OCI-LY3 (cell line): ENCODE data around the gene SMIM43.

Experiments
- H2AFZ ChIP-seq: fragments of 200-600, 300-600 bp; shearing (Covaris generic); 2 replicates; pipeline ENCODE4 v1.6.0; 2014; ENCODE audit warnings: antibody characterized with exemption, low read depth, low read length
- H3K27ac ChIP-seq: fragments of 200-600, 300-600 bp; sonication (generic); 2 replicates; pipeline ENCODE4 v1.5.1; 2014; ENCODE audit warnings: mild to moderate bottlenecking, low read length, moderate library complexity, mixed read lengths
- H3K27me3 ChIP-seq: fragments of 200-600, 300-600 bp; sonication (generic); 2 replicates; pipeline ENCODE4 v1.6.1; 2014; ENCODE audit warnings: low read depth, low read length, mixed read lengths
- H3K36me3 ChIP-seq: fragments of 200-600, 300-600 bp; sonication (generic); replicated peaks from 2 replicates; pipeline ENCODE3; 2014; ENCODE audit warnings: low read depth, low read length, mixed read lengths
- H3K4me1 ChIP-seq: fragments of 300-600, 200-600 bp; sonication (generic); 2 replicates; pipeline ENCODE4 v1.6.1; 2014; ENCODE audit warnings: low read length, mixed read lengths
- H3K4me2 ChIP-seq: fragments of 200-600, 300-600 bp; sonication (generic); 2 replicates; pipeline ENCODE4 v1.6.1; 2014; ENCODE audit warnings: low read length, mixed read lengths
- H3K4me3 ChIP-seq: fragments of 300-600, 200-600 bp; sonication (generic); 2 replicates; pipeline ENCODE4 v1.5.1; 2014; ENCODE audit warnings: antibody characterized with exemption, mild to moderate bottlenecking, low read length, moderate library complexity
- H3K79me2 ChIP-seq: fragments of 300-600, 200-600 bp; shearing (Covaris generic); 2 replicates; pipeline ENCODE4 v1.6.1; 2014; ENCODE audit warnings: mild to moderate bottlenecking, low read length, mixed read lengths
- H3K9ac ChIP-seq: fragments of 300-600, 200-600 bp; shearing (Covaris generic); 2 replicates; pipeline ENCODE4 v1.6.0; 2014; ENCODE audit warnings: mild to moderate bottlenecking, low read length, moderate library complexity
- H3K9me3 ChIP-seq: fragments of 200-600, 300-600 bp; shearing (Covaris generic); 2 replicates; pipeline ENCODE4 v1.6.1; 2014; ENCODE audit warnings: low read length, mixed read lengths; ENCODE audit not compliant: insufficient read depth
- H4K20me1 ChIP-seq: fragments of 200-600, 300-600 bp; sonication (generic); 2 replicates; pipeline ENCODE4 v1.6.1; 2016; ENCODE audit warnings: low read length, mixed read lengths; ENCODE audit not compliant: insufficient read depth
- EZH2phosphoT487 ChIP-seq: fragments of 200-600 bp; shearing (Covaris generic); IDR thresholded peaks from 2 replicates; pipeline ENCODE4 v1.6.1; 2018; ENCODE audit warnings: antibody characterized with exemption, mixed run types, low read depth
- TF ChIP-seq, protein P1 (sequence below): fragments of 200-600, 300-600 bp; sonication (generic); IDR thresholded peaks from 2 replicates; pipeline ENCODE4 v1.5.1; 2014; ENCODE audit warnings: antibody characterized with exemption, low read length, low read depth

Gene SMIM43

DNA sequence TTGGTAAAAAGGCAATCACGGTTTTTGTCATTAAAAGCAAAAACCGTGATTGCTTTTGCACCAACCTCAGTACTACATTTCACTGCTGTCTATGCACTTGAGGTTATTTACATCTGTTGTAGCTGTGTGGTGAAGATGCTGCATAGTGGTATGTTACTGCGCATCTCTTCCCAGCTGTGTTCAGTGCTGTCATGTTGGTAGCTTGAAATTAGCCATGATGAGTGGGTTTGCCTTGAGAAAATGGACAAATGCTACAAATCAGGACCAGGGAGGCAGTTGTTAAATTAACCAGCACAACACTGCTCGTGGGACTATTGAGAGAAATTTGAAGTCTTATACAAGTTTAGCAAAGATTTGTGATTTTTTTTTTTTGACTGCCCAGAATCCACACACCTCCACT lies 2.2 kb upstream of the SMIM43 start:
- Histone ChIP-seq H3K4me1 (no peaks in the 10 kb centered on the region), H3K9me3 (no peaks in the 10 kb centered on the region), H2AFZ (no peak overlapping the region), H3K4me2 (no peak overlapping the region), H3K9ac (no peak overlapping the region), H3K27ac (no peak overlapping the region), H4K20me1 (no peaks in the 10 kb centered on the region), H3K36me3 (no peaks in the 10 kb centered on the region), H3K27me3 (no peaks in the 10 kb centered on the region), H3K79me2 (no peaks in the 10 kb centered on the region), H3K4me3 (no peak overlapping the region)
- no peak for TF ChIP-seq EZH2phosphoT487
- TF ChIP-seq, protein P1, sequence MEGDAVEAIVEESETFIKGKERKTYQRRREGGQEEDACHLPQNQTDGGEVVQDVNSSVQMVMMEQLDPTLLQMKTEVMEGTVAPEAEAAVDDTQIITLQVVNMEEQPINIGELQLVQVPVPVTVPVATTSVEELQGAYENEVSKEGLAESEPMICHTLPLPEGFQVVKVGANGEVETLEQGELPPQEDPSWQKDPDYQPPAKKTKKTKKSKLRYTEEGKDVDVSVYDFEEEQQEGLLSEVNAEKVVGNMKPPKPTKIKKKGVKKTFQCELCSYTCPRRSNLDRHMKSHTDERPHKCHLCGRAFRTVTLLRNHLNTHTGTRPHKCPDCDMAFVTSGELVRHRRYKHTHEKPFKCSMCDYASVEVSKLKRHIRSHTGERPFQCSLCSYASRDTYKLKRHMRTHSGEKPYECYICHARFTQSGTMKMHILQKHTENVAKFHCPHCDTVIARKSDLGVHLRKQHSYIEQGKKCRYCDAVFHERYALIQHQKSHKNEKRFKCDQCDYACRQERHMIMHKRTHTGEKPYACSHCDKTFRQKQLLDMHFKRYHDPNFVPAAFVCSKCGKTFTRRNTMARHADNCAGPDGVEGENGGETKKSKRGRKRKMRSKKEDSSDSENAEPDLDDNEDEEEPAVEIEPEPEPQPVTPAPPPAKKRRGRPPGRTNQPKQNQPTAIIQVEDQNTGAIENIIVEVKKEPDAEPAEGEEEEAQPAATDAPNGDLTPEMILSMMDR, result no peak

DNA sequence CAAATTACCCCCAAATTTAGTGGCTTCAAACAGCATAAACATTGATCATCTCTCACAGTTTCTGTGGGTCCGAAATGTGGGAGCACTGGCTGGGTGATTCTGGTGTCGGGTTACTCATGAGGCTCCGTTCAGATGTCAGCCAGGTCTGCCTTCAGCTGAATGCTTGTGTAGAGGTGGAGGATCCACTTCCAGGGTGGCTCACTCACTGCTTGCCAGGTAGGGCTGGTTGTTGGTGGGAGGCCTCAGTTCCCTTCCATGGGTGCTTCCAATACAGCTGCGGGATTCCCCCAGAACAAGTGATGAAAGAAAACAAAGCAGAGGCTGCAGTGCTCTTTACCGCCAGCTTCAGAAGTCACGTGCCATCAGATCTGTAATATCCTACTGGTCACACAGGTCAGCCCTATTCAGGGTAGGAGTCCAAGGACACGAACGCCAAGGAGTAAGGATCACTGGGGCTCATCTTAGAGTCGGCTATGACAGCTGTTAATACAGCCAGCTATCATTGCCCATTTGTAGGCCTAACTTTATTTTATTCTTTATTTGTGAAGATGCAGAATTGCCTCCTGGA lies 1.1 kb upstream of the SMIM43 start:
- Histone ChIP-seq H3K27ac (no peak overlapping the region), H3K4me1 (no peaks in the 10 kb centered on the region), H3K79me2 (no peaks in the 10 kb centered on the region), H3K4me3 (no peak overlapping the region), H4K20me1 (no peaks in the 10 kb centered on the region), H3K9me3 (no peaks in the 10 kb centered on the region), H3K36me3 (no peaks in the 10 kb centered on the region), H3K27me3 (no peaks in the 10 kb centered on the region), H3K9ac (no peak overlapping the region), H2AFZ (no peak overlapping the region), H3K4me2 (no peak overlapping the region)
- TF ChIP-seq EZH2phosphoT487, result no peak
- TF ChIP-seq, protein P1, result no peak

DNA sequence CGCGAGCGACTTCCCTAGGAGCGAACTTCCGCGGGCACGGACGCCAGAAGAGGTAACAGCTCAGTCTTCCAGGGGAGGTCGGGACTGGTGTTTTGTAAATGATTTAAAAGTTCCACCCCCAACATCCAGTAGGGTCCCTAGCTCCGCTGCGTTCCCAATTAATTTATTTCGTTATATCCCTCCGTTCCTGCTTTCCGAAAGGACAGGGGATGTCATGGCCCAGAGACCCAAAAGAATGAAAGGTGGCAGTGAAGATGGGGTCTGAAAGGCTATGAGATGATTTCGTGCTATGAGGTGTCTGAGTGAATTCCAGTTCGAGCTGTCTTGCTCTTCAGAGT lies 373 bp upstream of the SMIM43 start:
- Histone ChIP-seq H4K20me1 (no peaks in the 10 kb centered on the region), H3K4me1 (no peaks in the 10 kb centered on the region), H3K4me2 (no peak overlapping the region), H3K27ac (no peak overlapping the region), H2AFZ (no peak overlapping the region), H3K79me2 (no peaks in the 10 kb centered on the region), H3K27me3 (no peaks in the 10 kb centered on the region), H3K4me3 (no peak overlapping the region), H3K36me3 (no peaks in the 10 kb centered on the region), H3K9me3 (no peaks in the 10 kb centered on the region), H3K9ac (no peak overlapping the region)
- no peak for TF ChIP-seq EZH2phosphoT487
- TF ChIP-seq, protein P1, result no peak

DNA sequence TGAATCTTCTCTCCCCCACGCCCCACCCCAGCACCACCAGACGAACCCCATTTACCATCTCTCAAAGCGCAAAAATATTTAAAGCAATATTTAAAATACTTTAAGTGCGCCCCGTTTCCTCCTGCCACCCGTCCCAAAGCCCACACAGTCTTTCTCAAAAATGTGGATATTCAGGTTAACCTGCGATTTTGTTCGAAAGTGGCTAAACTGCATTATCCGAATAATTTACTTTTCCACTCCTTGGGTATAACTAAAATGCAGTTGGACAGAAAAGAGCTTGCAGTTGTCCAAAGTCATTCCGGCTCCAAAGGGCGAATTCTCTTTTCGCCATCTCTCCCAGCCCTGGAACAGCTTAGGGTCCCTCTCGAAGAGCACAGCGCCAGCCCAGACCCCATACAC lies 662 bp downstream of the SMIM43 start:
- Histone ChIP-seq H3K36me3 (no peaks in the 10 kb centered on the region), H2AFZ (no peak overlapping the region), H3K9ac (no peak overlapping the region), H4K20me1 (no peaks in the 10 kb centered on the region), H3K4me2 (no peak overlapping the region), H3K4me3 (no peak overlapping the region), H3K4me1 (no peaks in the 10 kb centered on the region), H3K79me2 (no peaks in the 10 kb centered on the region), H3K27me3 (no peaks in the 10 kb centered on the region), H3K9me3 (no peaks in the 10 kb centered on the region), H3K27ac (no peak overlapping the region)
- TF ChIP-seq, protein P1, result no peak
- TF ChIP-seq EZH2phosphoT487, result no peak
